ENCODE measurements around the gene EML1.

The EML1 gene, protein sequence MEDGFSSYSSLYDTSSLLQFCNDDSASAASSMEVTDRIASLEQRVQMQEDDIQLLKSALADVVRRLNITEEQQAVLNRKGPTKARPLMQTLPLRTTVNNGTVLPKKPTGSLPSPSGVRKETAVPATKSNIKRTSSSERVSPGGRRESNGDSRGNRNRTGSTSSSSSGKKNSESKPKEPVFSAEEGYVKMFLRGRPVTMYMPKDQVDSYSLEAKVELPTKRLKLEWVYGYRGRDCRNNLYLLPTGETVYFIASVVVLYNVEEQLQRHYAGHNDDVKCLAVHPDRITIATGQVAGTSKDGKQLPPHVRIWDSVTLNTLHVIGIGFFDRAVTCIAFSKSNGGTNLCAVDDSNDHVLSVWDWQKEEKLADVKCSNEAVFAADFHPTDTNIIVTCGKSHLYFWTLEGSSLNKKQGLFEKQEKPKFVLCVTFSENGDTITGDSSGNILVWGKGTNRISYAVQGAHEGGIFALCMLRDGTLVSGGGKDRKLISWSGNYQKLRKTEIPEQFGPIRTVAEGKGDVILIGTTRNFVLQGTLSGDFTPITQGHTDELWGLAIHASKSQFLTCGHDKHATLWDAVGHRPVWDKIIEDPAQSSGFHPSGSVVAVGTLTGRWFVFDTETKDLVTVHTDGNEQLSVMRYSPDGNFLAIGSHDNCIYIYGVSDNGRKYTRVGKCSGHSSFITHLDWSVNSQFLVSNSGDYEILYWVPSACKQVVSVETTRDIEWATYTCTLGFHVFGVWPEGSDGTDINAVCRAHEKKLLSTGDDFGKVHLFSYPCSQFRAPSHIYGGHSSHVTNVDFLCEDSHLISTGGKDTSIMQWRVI

DNA sequence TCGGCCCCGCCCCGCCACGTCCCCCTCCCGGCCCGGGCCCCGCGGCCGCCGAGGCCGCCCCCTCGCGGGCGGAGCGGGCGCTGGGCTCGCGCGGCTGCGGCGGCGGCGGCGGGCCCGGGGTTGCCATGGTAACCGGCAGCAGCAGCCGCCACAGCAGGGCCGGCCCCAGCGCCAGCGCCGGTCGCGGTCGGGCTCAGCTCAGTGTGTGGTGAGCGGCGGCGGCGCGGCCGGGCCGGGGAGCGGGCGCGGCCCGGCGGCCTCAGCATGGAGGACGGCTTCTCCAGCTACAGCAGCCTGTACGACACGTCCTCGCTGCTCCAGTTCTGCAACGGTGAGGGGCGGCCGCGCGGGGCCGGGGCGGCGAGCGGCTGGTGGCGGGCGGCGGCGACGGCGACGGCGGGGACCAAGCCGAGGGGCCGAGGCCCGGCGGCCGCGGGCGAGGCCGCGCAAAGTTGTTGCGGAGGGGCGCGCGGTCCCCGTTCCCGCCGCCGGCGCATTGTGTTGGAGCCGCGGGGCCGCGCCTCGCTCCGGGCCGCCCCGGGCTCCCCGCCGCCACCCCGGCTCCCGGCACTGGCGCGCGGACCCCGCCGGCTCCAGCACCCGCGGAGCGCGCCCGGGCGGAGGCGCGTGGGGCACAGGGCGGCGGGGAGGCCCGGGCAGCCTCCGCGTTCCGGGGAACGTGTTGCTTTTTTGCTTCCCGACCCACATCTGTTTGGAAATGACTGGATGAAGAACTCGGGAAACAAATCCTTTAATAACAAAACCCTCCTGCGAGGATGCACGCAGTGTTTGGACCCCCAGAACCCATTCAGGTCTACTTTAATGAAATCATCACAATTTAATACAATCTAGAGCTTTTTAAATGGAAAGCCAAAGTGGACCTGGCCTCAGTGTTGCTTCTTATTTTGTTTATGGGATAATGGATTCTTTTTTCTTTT, at the start of gene EML1:
Gene EML1, plus strand, starts transcription at position 201 of the 938 bp plus-strand sequence. Its CDS starts 64 bp downstream, at position 265.
- no peak for DNase-seq

DNA sequence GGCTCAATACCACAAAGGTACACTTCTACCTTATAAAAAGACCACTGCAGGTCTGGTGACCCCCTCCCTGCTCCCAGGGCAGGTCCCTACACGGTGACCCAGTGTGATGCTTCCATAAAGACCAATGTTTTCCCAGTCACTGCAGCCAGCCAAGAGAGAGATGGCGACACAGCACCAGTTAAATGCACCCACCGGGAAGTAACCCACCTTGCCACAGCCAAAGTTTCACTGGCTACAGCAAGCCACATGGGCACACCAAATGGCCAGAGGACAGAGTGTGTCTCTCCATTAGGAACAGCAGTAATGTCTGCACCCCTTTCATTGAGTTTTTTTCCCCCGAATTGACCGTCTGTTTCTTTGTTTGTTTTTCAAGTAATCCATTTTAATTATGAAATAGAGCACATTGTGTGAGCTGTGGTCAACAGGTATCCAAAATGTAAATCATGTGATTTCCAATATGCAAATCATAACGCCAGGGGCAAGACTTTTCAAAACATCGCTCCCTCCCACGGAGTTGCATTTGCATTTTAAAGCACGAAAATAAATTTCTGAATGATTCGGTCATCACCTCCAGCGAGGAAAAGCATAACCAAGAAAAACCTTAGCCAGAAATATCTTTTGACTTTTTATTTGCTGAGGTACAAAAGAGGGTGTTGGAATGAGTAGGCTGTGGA, 48.9 kb upstream of the EML1 start:
- no peak for DNase-seq

DNA sequence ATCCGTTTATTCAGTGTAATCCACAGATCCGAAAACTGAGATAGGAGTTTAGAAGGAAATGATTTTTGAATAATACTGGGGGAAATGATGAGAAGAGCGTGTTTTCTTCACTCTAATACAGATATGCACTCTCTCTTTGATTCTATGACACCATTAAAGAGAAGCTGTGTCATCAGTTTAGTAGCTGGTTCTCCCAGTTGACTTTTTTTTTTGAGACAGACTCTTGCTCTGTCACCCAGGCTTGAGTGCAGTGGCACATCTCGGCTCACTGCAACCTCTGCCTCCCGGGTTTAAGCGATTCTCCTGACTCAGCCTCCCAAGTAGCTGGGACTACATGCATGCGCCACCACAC, 48.4 kb upstream of the EML1 start:
- no peak for DNase-seq

DNA sequence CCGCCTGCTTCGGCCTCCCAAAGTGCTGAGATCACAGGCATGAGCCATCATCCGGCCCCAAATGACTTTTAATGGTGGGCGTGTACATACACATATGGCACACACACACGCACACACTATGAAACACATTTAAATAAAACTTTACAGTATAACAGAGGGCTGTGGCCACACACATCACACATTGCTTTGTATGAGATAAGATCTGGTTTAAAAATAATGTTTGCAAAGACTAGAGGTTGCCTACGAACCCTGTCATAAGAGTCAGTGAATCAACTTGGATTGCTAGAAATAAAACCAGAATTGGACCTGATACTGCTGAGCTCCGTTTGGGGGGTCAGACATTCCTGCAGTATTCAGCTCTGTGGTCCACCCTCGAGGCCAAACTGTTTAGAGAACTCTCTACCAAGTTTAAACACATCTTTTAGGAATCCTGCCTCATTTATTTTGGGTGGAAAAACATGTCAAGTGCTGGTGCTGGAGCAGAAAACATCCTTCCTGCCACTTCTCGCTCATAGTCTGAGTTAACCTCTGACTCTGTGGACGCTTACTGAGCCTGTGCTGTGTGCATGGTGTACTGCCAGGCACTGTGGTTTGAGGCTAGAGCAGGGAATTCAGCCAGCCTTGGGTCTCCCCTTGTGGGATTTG, 47.8 kb upstream of the EML1 start:
- DNase-seq = no peak

DNA sequence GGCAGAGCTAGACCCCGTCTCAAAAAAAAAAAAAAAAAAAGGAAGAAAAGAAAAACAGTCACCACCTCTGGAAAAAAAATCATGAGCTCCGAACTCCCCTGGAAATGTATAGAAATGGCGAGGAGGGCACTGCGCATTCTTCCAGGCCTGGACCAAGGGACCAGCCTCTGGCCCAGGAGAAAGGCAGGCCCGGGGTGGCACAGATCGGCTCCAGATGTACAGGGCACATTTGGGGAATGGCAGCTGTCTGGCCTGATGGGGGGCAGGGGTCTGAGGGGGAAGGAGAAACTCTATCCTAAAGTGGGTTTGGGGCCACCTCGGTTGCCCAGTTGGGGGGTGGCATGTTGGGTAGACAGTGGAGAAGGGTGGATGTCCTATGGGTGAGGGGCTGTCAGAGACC, 46.0 kb upstream of the EML1 start:
- no peak for DNase-seq

DNA sequence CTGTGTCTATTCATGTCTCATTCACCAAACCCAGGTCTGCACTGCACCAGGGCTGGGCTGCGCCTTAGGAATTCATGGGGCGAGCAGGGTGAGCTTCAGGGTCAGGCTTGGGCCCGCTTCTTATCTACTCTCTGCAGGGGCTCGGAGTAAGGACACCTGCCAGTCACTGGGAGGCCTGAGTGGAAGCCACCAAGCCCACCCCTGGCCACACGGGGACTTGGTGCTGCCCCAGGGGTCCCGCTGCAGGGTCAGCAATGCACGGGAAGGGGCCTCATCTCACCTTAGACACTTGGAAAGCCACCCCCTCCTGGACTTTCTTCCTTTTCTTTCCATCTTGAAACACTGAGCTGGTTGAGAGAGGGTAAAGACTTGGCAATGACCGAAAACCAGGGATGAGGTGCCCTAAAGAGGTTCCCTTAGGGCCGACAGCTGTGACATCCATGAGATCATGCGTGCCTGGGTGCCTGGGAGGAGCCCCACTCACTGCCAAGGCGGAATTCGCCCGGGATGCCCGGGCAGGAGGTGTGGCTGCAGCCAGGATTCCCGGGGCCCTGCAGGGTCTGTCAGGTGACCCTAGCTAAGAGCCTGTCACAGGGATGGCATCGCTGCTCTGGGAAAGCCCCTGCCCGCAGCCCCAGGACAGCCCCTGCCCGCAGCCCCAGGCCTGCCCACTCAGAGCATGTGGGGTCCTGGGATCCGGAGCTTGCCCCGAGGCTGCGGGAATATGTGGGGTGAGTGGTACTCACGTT, 45.5 kb upstream of the EML1 start:
- no peak for DNase-seq

DNA sequence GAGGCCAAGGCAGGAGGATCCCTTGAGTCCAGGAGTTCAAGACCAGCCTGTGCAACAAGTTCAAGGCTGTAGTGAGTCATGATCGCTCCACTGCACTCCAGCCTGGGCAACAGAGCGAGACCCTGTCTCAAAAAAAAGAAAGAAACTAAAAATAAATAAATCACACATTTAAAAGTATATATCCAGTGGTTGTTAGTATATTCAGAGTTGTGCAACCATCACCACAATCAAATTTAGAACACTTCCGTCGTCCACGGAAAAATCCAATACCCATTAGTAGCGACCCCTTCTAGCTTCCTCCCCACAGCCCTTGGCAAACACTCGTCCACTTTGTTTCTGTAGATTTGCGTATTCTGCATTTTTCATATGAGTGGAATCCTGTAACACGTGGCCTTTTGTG, 44.7 kb upstream of the EML1 start:
- no peak for DNase-seq

DNA sequence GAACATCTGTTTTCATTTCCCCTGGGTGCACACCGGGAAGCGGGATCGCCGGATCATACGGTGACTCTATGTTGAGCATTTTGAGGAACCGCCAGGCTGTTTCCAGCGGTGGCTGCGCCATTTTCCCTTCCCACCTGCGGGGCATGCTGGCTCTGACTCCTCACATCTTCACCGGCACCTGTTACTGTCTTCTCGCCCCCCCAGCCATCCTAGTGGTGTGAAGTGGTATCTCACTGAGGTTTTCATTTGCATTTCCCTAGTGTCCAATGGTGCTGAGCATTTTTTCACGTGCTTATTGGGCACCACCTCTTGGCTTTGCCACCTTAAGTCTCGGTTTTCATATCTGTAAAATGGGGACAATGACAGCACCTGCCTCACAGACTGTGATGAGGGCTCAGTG, 44.1 kb upstream of the EML1 start:
- no peak for DNase-seq

DNA sequence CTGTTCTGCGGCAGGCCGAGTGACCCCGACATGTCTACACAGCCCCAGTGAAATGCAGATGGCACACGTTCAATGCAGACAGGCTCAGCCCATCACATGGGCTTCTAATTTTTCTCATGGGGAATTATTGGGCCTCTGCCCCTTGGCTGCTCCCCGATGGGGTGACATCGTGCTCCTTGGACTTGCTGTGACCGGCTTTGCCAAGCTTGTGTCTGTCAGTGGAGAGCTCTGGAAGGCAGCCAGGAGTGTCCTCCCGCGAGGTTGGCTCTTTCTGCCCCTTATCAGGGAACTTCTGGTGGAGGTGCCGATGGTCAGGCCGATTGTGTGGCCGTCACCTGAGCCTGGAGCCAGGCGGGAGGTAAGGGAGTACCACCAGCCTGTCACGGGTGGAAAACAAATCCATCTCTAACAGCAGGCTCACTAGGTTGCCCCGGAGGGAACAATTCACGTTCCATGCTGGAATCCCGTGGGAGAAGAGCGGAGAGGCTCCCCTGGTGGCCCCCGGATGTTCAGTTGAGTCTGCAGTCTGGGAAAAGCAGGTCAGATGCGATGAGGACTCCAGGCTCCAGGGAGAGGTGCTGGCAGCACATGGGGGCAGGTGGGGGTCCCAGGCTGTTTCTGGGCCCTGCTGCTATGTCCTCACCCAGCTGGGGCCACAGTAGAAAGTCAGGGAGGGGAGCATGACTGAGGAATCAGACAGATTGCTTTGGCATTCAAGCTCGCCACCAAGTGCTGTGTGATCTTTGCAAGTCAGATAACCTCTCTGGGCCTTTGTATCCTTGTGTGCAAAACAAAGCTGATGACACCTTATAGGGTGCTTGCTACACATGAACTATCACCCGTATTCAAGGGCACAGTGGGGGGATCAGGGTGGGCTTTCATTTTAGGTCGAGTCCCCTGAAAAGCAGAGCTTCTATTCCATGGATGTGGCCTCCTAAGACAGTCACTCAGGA, 43.2 kb upstream of the EML1 start:
- no peak for DNase-seq

DNA sequence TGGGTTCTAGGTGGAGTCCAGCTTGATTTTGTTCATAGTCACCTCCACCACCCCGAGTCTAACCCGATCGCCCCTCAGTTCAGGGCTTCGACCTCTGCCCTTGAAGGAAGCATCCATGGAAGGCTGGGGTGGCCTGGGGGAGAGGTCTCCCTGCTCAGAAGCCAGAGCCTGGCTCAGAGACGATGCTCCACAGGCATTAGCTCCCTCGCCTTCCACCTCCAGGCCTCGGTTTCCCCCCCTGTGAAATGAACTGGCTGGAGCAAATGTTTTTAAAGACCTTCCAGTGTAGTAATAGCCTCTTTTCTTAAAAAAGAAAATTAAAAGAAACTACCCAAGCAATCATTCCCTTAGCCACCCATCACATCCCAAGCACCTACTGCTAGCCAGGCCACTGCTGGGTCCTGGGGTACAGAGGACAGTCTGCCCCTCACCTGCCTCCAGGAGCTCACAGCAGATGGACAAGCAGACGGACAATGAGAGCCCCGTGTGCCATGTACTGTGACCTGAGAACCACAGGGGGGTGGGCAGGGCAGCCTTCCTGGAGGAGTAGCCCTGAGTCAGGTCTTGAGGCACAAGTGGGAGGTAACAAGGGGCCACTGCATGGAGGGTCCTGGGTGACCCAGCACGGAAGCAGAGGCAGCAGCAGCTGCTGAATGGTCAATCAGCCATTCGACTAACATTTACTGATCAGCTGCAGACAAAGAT, 42.3 kb upstream of the EML1 start:
- no peak for DNase-seq

DNA sequence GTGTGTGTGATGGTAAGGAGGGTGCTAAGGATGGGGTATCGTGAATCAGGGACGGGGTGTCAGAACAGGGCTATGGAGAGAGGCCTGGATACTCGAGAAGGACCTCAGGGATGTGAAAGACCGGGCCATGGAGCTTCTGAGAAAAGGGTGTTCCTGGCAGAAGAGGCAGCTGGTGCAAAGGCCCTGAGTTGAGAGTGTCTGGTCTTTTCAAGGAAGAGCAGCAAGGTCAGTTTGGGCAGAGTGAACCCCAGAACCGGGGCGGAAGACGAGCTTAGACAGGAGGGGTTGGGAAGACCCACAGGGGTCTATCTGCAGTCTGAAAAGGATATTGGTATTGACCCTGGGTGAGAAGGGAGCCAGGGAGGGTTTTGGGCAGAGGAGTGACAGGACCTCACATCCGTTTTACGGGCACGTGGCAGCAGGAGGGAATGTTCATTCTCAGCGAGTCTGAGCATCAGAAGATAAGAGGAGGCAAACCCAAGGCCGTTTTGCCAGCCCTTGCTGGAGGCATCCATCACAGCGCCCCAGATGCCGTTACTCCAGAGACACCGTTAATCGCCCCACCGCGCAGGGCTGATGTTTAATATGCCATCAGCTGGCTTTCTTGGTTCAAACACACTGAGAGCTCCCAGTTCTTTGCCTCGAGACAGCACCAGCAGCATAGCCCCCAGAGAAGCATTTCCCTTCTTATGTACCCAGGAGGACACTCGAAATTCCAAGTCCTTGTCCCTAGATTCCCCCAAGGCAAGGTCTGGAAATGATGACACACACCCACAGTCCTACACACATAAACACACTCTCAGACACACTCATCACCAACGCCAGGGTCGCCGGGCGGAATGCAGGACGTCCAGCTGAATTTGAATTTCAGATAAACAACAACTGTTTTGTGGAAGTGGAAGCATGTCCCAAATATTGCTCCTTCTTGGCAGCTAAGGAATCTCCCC, 41.4 kb upstream of the EML1 start:
- DNase-seq = no peak

DNA sequence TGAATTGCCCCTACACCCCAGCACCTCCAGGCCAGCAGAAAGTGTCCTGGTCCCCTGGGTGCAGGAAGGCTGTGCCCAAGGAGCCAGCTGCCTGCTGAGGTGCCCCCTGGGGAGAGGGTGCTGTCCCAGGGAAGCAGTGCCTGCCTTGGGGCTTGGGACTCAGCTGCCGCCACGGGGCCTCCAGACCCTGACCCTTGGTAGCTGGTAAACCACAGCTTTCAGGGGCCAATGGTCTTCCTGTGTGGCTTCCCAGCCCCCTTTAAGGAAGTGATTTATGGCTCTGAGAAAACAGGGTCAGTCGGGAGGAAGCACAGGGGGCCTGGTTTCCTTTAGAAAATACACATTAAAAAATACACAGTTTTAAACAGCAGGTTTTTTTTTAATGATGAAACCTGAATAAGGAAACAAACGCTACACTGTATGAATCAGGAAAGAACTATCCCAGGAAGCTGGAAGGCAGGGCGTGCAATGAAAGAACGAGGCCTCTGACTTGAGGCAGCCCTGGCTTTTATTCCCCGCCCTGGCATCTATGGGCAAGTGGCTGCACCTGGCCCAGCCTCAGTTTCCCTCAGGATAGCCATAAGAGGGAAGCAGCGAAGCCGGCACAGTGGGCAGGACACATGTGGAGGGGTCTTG, 40.6 kb upstream of the EML1 start:
- no peak for DNase-seq

DNA sequence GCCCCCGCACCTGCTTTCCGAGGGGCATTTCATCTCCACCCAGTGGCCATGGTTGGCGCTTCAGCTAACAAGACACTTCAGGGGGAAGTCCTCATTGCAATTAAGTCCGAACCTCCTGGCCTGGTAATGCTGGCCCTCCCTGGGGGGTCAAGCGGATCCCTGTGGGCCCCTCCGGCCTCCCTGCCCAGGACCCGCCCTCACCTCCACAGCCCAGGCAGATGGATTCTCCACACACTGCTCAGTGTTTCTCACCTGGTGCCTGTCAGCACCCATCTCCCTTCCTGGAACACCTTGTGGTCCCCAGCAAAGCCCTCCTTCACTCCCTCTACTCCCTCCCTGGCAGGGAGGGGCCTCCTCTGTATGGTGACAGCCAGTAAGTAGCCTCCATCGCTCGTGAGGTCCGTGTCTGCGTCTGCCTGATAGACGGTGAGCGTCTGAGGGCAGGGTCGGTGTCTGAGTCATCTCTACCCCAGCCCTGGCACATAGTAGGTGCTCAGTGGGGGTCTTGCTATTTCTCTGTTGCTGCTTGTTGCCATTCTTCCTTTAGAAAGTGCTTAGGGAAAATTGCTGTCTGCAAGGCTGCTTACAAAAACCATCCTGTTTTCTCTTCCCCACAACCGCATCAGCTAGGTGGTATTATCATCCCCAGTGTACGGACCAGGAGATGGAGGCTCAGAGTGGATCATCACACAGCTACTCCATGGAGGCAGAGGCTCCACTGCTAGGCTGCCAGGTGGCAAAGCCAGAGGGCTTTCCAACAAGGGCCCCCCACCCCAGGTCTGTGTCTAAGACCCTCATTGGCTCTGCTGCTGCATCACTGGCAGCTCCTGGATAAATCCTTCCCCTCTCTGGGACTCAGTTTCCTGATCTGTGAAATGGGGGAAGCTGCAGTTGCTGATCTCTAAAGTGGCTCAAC, 39.7 kb upstream of the EML1 start:
- DNase-seq = no peak

DNA sequence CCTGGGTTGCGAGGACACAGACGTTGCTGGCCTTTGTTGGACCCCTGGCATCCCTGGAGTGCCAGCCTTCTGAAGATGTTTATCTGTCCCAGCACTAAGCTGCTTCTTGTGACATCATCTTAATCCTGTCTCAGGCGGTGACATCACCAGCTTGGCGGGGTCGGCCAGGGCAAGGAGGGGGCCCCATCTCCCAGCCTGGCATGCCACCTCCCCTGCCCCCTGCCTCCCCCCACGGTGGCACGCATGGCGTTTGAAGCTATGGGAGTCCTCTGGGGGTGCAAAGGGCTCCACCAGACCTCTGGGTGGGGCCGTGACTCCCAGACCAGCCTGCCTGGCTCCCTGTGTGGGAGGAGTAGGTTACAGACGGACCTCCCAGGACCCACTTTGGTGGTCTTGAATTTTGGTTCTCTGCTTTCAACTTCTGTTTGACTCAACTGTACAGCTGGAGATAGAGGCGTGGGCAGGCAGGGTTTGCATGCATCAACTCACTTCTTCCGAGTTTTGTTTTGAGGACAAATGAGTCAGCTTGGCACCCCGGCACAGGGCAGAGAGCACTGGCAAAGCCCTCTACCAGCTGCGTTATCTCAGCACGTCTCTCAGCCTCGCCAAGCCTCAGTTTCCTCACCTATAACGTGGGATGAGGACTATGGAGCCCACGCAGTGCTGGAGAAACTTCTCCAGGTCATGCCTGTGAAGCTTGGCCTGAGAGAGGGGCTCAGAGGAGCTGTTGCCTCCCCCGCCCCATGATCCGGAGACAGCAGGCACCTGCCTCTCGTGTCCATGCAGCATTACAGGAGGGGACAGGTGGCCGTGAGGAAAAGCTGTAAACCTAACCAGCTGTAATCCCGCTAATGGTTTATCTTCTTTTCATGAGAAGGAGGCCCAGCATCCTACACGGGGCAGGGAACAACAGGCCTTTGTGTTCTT, 38.8 kb upstream of the EML1 start:
- DNase-seq = no peak

DNA sequence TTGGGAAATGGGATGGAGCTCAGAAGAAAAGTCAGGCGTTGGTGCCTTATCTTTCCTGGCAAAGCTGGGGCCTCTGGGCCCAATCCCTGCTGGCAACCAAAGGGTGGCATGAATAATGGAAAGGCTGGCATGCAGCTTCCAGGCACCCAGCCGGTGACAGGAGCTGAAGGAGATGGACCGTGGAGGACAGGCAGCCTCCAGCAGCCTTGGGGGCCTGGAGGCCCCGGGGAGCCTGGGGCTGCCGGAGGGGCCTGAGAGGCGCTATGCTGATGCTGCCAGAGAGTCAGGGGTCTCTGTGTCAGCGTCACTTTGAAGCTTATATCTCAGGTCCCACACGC, 38.2 kb upstream of the EML1 start:
- no peak for DNase-seq

All from NCI-H2029 treated with DMSO at 0.1 percent for 48 hours (cell line).